AML-193 (cell line): Measurements from ENCODE around the gene KCNQ1.

Experiments
- DNase-seq, 2 experiments: peaks; one replicate each; lab custom pipeline; 2025; lab: John Stamatoyannopoulos, UW

Gene KCNQ1

GRCh38 chr11:2581151-2581930, 136.5 kb downstream of the KCNQ1 start:
- DNase-seq: no peak

DNA sequence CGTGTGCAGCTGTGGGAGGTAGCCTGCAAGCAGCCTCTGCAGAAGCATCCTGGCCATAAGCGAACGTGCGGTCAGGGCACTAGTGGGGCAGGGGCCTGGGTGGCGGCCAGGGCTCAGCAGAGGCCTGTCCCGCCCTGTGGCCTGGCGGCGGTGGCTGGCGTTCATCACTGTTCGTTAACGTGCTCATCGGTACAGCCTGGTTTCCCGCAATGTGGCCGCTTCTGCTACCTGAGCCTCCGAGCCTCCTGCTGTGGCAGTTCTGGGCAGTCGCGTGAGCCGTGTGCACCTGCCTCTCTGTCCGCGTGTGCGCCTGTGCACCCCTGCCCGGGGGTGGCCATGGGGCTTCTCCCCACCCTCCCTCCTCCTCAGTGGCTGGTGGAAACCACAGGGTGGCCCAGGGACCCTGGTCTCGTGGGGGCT, 137.1 kb downstream of the KCNQ1 start:
- DNase-seq: no peak

DNA sequence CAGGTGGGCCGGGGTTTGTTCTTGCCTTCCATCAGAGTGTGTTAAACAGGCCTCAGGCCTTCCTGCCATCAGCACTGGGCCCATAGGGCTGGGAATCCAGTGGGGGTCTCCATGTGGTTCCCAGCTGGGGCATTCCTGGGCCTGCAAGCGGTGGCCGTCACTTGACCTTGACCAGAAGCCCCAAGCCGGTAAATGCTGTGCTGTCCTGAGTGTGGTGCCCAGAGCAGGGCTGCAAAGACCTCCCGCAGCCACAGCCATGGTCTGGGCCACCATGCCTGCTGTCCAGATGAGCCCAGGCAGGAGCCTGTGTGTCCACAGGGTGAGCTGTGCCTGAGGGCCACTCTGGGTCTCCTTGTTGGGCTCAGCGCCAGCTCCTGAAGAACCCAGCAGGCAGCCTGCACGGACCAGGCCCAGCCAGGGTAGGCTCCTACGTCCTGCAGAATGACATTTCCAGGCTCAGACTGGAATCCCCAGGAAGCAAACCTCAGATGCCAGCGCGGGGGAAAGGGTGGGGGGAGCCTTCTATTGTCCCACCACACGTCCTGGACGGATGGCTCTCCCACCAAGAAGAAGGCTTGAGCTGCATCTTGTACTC, 137.6 kb downstream of the KCNQ1 start:
- no peak for DNase-seq

DNA sequence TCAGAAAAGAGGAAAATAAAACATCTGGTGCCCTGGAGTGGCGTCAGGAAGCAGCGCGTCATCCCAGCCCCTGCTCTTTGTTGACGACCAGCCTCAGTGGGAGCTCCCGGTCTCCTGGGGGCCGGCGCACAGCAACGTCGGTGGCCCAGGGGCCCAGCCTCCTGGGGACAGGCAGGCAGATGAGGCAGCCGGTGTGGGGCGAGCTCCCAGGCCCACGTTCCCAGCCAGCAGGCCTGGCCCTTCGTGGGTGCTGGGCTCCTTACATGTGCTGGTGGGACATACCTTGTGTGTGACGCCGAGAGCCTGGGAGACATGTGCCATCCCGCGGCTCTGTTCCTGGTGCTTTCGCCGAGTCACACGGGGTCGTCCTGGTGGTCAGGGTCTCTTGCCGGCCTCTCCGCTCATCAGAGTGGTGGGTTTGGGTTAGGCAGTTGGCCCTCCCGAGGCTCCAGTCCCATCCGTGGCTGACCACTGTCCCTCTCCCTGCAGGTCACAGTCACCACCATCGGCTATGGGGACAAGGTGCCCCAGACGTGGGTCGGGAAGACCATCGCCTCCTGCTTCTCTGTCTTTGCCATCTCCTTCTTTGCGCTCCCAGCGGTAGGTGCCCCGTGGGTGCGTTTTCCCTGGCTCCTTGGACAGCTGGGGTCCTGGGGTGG, 138.3 kb downstream of the KCNQ1 start:
- DNase-seq: no peak

DNA sequence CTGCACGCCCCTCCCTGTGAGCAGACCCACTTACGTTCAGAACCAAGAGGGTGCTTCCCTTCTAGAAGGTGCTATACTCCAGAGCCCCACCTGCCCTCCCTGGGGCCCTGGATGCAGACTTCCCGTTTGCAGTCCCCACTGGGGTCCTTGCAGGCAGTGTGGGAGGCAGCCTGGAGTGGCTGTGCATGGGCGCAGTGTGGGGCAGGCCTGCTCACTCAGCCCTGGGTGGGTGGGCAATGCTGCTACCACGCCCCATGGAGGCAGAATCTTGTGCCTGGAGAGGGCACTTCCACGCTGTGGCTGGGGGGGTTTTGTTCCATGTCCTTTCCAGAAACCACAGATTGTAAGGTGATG, 138.8 kb downstream of the KCNQ1 start:
- no peak for DNase-seq

GRCh38 chr11:2584434-2584811, 139.6 kb downstream of the KCNQ1 start:
- no peak for DNase-seq

DNA sequence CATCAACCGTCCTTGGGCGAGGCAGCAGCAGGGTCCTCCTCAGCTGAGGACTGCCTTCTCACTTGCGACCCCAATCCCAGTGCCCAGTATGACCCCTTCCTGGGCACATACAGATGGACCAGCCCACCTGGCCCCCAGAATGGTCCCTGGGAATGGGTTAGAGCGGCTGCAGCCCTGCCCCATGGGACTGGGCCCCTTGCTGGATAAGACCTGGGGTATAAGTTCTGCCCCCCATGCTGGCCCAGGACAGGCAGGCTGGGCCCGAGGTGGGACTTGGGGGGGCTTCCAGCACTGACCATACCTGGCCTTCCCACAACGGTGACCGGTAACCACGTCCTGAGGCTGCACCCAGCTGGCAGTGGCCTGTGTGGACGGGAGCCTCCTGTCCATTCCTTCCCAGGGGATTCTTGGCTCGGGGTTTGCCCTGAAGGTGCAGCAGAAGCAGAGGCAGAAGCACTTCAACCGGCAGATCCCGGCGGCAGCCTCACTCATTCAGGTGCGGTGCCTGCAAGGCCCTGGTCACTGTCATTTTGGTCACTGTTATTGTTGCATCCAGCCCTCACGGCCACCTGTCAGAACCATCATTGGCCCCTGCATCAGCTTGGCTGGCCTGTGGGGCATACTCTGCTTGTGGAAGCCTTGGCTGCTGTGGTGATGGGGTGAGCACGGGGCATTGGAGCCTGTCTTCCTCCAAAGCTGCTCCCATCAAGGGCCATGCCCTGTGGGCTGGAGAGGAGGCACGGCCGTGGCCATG, 140.2 kb downstream of the KCNQ1 start:
- DNase-seq: no peak

DNA sequence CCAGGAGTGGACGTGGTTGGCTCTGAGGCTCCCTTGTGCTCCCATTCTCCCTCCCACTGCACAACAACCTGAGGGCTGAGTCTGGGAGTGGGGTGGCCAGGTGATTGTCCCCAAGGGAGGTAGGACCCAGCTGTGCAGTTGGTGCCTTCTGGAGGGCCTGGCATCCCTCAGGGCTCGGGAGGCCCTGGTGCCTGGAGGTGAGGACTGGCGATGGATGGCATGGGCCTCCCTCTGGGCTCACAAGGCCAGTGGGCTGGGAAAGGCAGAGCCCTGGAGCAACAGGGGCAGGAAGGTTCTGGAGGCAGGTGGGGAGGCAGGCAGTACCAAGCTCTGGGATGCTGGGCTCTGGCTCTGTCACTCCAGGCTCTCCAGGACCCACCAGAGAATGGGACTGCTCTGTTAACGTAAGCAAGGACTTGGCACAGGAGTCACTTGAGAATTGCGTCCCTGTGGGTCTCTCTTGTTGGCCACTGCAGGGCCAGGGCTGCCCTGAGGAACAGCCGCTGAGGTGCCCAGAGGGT, 140.8 kb downstream of the KCNQ1 start:
- DNase-seq: no peak

DNA sequence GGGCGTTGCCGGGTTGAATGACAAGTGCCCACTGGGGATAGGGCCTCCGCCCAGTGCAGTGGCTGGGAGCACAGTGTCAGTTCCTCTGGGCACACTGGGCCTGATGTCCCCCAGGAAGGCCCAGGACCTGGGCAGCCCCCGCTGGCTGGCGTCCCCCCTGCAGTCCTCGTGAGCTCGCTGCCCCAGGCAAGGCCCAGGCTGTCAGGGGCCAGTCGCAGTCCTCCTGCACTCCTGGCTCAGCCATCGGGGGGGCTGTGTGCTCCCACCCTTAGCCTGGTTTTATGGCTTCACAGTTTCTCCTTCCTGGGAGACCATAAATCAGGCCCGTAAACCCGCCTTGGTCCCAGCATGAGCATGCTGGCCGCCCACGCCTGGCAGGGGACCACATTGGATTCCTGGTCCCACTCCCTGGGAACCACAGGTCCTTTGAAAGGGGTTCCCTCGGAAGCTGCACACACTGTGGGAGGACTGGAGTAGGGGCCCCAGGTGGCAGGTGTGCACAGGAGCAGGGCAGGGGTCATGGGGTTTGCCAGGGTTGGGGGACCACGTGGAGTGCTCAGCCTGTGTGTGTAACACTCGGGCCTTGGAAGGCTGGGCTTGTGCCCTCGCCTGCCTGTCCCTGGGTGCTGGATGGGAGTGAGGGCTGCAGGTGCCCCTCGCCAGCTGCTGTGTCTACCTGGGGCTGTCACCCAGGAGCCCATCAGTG, 141.4 kb downstream of the KCNQ1 start:
- DNase-seq: no peak

GRCh38 chr11:2586793-2587131, 142.0 kb downstream of the KCNQ1 start:
- DNase-seq: no peak

DNA sequence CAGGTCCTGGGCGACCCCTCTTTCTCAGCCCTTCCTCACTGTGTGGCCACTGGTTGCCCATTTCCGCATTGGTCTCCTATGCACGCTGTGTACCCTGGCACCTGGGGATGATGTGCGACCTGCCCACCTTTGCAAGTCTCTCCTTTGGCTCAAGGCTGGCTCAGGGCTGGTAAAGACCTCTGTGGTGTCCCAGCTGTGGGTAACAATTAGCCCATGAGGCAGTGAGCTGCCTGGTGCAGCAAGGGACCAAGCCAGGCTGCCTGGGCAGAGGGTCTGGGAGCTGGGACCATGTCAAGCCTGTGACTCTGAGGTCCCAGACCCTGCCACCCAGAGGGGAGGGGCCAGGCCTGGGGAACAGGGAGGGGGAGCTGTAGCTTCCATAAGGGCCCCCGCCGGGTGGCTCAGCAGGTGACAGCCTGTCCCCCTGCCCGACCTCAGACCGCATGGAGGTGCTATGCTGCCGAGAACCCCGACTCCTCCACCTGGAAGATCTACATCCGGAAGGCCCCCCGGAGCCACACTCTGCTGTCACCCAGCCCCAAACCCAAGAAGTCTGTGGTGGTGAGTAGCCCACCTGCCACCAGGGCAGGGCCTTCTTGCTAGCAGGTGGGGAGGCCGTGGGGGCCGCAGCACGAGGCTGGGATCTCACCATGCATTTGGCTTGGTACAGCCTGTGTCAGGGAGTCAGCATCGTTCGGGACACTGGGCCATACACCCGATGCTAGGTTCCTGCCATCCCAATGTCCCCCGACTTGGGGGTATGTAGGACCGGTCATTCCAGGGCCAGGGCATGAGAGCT, 142.5 kb downstream of the KCNQ1 start:
- no peak for DNase-seq

DNA sequence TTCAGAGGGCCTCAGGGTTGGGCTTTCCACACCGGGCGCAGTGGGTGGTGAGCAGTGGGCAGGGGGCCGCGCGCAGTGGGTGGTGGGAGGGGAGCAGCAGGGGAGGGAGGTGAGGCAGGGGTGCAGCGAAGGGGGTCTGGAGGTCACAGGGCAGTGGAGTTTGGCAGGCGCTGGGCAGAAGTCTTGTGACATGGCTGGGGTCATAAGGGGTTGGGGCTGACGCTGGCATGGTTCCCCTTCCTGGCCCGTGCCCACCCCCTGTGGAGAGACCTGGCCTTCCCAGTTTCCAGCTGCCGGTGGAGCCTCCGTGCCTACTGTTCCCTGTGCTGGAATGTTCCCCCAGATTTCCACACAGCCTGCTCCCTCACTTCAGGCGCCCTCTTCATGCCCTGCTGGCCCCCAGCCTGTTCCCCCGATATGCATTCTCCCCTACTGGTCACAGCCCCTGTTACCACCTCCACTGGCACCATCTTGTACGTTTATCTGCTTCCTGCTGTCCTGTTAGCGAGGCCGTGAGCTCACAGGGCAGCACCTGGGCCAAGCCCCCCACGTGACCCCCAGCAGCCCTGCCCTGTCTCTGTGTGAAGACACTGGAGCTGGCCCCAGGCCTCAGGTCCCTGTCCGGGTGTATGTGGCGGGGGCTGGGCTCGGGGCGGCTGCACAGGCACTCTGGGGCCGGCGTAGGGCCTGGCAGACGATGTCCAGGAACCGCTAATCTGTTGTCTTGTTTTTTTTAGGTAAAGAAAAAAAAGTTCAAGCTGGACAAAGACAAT, 143.4 kb downstream of the KCNQ1 start:
- no peak for DNase-seq

GRCh38 chr11:2588809-2589537, 144.2 kb downstream of the KCNQ1 start:
- no peak for DNase-seq

DNA sequence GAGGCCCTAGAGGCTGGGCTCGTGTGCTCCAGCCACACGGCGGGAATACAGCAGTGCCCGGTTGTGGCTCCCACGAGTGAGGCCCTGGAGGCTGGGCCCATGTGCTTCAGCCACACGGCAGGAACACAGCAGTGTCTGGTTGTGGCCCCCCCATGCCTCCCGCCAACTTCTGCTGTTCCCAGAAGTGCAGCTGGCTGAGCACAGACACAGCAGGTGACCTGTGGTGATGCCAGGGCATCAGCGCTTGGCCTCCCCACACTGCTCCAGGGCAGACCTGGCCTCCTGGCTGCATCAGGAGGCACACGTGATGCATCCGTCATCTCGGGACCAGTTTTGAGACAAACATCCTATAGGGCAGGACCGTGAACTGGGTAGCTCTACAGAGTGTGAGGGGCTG, 144.7 kb downstream of the KCNQ1 start:
- no peak for DNase-seq

- no peak for DNase-seq
Measured at GRCh38 chr11:2590131-2590964, 145.5 kb downstream of the KCNQ1 start.

GRCh38 chr11:2590965-2591754, 146.4 kb downstream of the KCNQ1 start:
- no peak for DNase-seq

GRCh38 chr11:2591805-2592204, 147.0 kb downstream of the KCNQ1 start:
- no peak for DNase-seq
